ENCODE results near the gene SLC25A33. TPM values are rescaled to one million over a fixed set of nuclear protein-coding genes. Genes with fewer than 3 reads are reported as not detected.

The SLC25A33 gene
- total and polyA plus RNA-seq, 2 experiments from 2014 or later = 13.3 to 18.8 TPM

GRCh38 chr1:9537863-9538668 is 1.2 kb upstream of the SLC25A33 start:
- Histone ChIP-seq H4K20me1 (replicated peaks; ENCODE audit: insufficient read depth) (peaks cover 14% of the 10 kb centered on the region), H3K36me3 (ENCODE audit: insufficient read depth) (no peaks in the 10 kb centered on the region; the same call in 1 of the 2 replicates), H3K4me3 (peak overlapping the region; percentile 26; the same call in 1 of the 2 replicates), H3K9me2 (ENCODE audit: insufficient read depth) (no peaks in the 10 kb centered on the region), H3F3A (replicated peaks; ENCODE audit: low read depth) (no peaks in the 10 kb centered on the region), H3K27me3 (ENCODE audit: insufficient read depth) (no peaks in the 10 kb centered on the region), H3K79me2 (replicated peaks; ENCODE audit: insufficient read depth) (peaks cover 32% of the 10 kb centered on the region), H2AFZ (peak overlapping the region; percentile 99), H3K4me2 (peak overlapping the region; percentile 62), H3K4me1 (ENCODE audit: insufficient read depth) (peaks cover 18% of the 10 kb centered on the region), H3K27ac (ENCODE audit: low read depth) (peak overlapping the region; percentile 26; the same call in 1 of the 2 replicates)
- Mint-ChIP-seq H3K4me1 (peaks cover 24% of the 10 kb centered on the region), H3K4me3 (peak overlapping the region; percentile 36; the same call in 1 of the 3 replicates), H3K36me3 (ENCODE audit: low read depth) (peaks cover 22% of the 10 kb centered on the region), H3K27ac (peak overlapping the region; percentile 32; the same call in 1 of the 2 replicates), H3K27me3 (ENCODE audit: insufficient read depth, low read depth, poor library complexity) (peaks cover 17% of the 10 kb centered on the region), H3K9me3 (no peaks in the 10 kb centered on the region; the same call in 2 of the 3 replicates)
- TF ChIP-seq EZH2phosphoT487 (IDR thresholded peaks at IDR 0.05; ENCODE audit: unreplicated experiment) = no peak
- no peak for TF ChIP-seq CREB1 (CRISPR knock-in tag; IDR thresholded peaks at IDR 0.05; ENCODE audit: low read depth)
- no peak for TF ChIP-seq POLR2AphosphoS5 (IDR thresholded peaks at IDR 0.05; ENCODE audit: low read depth)
- no peak for TF ChIP-seq ZNF331 (CRISPR knock-in tag; IDR thresholded peaks at IDR 0.05; ENCODE audit: low read depth)
- no peak for TF ChIP-seq REST (IDR thresholded peaks at IDR 0.05; ENCODE audit: unreplicated experiment)
- no peak for TF ChIP-seq ZNF114 (CRISPR knock-in tag; IDR thresholded peaks at IDR 0.05)
- no peak for TF ChIP-seq STAT1 (IDR thresholded peaks at IDR 0.05; ENCODE audit: unreplicated experiment)
- DNase-seq (ENCODE audit: low spot score) = no peak
- ATAC-seq = no peak

GRCh38 chr1:9538669-9539164 is 548 bp upstream of the SLC25A33 start:
- peaks cover 19% of the 10 kb centered on the region for H4K20me1 ChIP-seq (replicated peaks; ENCODE audit: insufficient read depth)
- Mint-ChIP-seq H3K4me1 (peaks cover 24% of the 10 kb centered on the region), H3K27me3 (ENCODE audit: insufficient read depth, low read depth, poor library complexity) (peaks cover 17% of the 10 kb centered on the region), H3K4me3 (peak overlapping the region; percentile 67), H3K27ac (peak overlapping the region; percentile 89), H3K9me3 (no peaks in the 10 kb centered on the region; the same call in 2 of the 3 replicates), H3K36me3 (ENCODE audit: low read depth) (peaks cover 22% of the 10 kb centered on the region)
- H3K9me2 ChIP-seq (ENCODE audit: insufficient read depth) = no peaks in the 10 kb centered on the region
- peak overlapping the region; percentile 1; the same call in 1 of the 2 replicates for H2AFZ ChIP-seq
- H3K4me3 ChIP-seq = peak overlapping the region; percentile 26; the same call in 1 of the 2 replicates
- no peaks in the 10 kb centered on the region; the same call in 1 of the 2 replicates for H3K36me3 ChIP-seq (ENCODE audit: insufficient read depth)
- H3K27me3 ChIP-seq (ENCODE audit: insufficient read depth) = no peaks in the 10 kb centered on the region
- peaks cover 39% of the 10 kb centered on the region for H3K79me2 ChIP-seq (replicated peaks; ENCODE audit: insufficient read depth)
- H3K4me1 ChIP-seq (ENCODE audit: insufficient read depth) = peaks cover 18% of the 10 kb centered on the region
- no peak for DNase-seq (ENCODE audit: low spot score)
- ATAC-seq = peak; percentile 5
- no peak overlapping the region for H3K27ac ChIP-seq (ENCODE audit: low read depth)
- H3K4me2 ChIP-seq = no peak overlapping the region
- H3F3A ChIP-seq (replicated peaks; ENCODE audit: low read depth) = no peaks in the 10 kb centered on the region
- TF ChIP-seq JUNB (IDR thresholded peaks at IDR 0.05; ENCODE audit: unreplicated experiment) (no peak), POLR2AphosphoS5 (IDR thresholded peaks at IDR 0.05; ENCODE audit: low read depth) (no peak), EZH2 (IDR thresholded peaks at IDR 0.05; ENCODE audit: low read depth, unreplicated experiment) (no peak), ETS1 (IDR thresholded peaks at IDR 0.05) (no peak), REST (IDR thresholded peaks at IDR 0.05; ENCODE audit: unreplicated experiment) (no peak), STAT1 (IDR thresholded peaks at IDR 0.05; ENCODE audit: unreplicated experiment) (no peak)
